Raji (cell line): Measurements from ENCODE around the gene LRP6.

Experiments used
- POLR2A ChIP-seq: IDR thresholded peaks from 2 replicates; pipeline ENCODE4 v1.6.1; 2011; ENCODE audit warnings: low read depth, low read length, control low read depth; ENCODE audit not compliant: insufficient read depth

LRP6 gene

GRCh38 chr12:12209043-12209442 is 57.8 kb downstream of the LRP6 start:
- no peak for TF ChIP-seq POLR2A

DNA sequence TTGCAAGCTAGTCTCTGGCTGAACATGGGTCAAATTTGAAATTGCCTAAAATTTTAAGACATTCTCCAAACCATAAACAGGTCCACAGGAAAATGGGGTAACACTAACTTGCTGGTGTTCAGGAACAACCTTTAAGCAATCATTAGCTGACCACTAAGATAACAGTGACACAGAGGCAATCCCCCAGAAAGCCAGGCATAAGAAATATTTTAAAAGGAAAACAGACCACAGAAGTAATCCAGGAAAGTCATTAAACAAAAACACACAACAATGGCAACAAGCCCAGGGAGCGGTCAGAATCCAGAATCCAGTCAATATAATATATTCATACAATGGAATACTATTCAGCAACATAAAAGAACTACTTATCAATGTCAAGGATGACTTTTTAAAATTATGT is 59.1 kb downstream of the LRP6 start:
- TF ChIP-seq POLR2A, result no peak

DNA sequence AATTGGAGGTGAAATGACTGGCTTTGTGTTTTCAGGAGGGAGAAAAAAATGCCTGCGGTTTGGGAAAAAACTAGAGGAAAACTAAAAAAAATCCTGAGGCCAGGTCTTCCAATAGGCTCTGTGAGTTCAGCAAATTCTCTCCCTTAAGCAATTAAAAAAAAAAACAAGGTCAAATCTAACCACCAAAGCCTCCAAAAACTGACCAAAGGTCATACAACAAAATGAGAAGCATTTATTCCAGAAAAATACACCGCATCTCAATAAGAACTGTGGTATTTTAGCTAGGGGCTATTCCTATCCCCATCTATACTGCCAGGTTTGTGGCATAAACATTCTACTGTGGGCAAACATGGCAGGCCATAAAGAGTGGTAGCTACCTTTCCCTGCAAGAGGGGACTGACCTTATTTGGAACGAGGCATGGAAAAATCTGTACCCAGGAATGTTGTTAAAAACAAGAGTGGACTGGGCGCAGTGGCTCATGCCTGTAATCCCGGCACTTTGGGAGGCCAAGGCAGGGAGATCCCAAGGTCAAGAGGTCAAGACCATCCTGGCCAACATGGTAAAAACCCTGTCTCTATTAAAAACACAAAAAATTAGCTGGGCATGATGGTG is 60.0 kb downstream of the LRP6 start:
- TF ChIP-seq POLR2A, result no peak

DNA sequence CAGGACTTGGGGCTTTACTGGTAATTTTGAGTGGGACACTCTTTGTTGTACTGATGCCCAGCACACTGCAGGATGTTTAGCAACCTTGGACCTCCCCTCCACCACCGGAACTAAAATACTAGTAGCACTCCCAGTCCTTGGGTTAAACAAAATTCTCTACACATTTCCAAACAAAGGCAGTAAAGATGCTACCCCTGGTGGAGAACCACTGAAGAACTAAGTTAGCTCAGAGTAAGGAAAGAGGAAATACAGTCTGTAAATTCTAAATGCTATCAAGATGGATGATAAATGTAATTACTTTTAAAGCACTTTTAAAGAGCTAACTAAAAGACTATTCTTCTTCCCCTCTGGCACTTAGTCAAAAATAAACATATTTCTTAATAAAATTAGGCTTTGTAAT is 64.1 kb downstream of the LRP6 start:
- no peak for TF ChIP-seq POLR2A

DNA sequence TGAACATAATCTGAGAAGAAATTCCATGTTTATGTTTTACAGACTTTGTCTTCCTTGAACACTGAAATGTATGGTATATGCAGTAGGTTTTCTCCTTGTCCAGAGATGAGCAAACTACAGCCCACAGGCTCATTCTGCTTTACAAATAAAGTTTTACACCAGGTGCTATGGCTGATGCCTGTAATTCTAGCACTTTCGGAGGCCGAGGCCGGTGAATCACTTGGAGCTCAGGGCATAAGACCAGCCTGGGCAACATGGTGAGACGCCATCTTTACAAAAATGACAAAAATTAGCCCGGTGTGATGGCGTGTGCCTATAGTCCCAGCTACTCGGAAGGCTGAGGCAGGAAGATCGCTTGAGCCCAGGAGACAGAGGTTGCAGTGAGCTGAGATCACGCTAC is 64.7 kb downstream of the LRP6 start:
- no peak for TF ChIP-seq POLR2A

DNA sequence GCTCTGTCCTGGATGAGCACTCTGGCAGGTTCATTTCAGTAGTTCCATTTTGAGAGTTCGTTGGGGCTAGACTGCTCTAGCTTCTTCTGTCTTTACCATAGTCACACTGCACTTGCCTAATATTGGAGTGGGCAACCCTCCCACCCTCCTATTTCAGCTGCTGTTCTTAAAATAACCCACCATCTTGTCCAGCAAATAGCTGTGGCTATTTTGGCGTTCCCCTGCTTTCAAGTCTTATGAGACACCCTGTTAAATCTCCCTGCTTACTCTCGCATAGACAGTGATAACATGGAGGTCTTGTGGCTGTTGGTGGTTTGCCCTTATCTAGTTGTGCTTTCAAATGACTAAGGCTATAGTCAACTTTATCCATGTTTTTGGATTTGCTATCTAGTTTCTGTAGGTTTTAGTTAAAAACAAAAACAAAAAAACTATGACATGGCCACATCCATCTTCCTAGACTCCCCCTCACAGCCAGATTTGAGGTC is 65.5 kb downstream of the LRP6 start:
- TF ChIP-seq POLR2A, result no peak

GRCh38 chr12:12200363-12200762 is 66.5 kb downstream of the LRP6 start:
- no peak for TF ChIP-seq POLR2A

GRCh38 chr12:12198124-12198523 is 68.7 kb downstream of the LRP6 start:
- no peak for TF ChIP-seq POLR2A

DNA sequence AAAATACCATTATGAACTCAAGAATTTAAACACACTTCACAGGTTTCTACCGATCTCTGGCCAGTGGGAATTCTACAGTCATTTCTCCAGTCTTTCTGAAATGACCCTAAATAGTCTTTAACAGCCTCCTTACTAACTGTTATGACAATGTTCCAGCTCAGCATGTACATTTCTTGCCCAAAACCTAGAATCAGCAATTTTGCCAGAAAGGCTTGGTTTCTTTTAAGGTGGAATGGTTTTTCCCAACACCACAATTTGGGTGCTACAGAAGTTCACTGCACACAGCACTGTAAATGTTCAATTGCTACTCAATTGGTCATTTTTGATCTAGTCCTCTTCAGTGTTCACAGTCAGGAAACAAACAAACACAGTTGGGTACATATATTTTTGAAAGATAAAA is 69.7 kb downstream of the LRP6 start:
- TF ChIP-seq POLR2A, result no peak

DNA sequence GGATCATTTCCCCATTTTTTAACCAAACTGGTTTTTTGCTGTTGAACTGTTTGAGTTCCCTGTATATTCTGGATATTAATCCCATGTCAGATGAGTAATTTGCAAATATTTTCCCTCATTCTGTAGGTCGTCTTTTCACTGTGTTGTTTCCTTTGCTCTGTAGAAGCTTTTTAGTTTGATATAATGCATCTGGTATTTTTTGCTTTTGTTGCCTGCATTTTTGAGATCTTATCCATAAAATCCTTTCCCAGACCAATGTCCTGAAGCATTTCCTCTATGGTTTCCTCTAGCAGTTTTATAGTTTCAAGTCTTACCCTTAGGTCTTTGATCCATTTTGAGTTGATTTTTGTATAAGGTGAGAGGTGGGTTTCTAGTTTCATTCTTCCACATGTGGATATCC is 71.3 kb downstream of the LRP6 start:
- no peak for TF ChIP-seq POLR2A

DNA sequence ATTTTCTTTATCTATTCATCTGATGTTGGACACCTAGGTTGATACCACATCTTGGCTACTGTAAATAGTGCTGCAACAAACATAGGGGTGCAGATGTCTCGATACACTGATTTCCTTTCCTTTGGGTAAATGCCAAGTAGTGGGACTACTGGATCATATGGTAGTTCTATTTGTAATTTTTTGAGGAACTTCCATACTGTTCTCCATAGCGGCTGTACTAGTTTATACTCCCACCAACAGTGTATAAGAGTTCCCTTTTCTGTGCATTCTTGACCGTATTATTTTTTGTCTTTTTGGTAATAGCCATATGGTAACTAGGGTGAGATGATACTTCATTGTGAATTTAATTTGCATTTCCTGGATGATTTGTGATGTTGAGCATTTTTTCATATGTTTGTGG is 71.8 kb downstream of the LRP6 start:
- TF ChIP-seq POLR2A, result no peak

DNA sequence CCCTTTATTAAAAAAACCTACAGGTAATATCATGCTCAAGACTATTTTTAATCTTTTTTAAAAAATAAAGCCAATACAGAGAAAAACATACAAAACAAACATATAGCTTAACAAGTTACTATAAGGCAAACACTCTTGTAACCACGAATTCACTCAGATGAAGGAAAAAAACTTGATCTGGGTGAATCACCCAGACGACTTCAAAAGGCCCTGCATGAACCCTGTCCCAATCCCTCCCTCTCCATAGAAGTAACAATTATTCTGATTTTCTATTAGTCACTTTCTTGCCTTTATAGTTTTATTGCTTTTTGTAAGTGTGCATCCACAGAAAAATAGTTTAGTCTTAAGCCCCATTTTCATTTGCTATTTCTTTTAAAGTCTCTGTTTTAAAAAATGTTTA is 72.6 kb downstream of the LRP6 start:
- no peak for TF ChIP-seq POLR2A

GRCh38 chr12:12191008-12191407 is 75.8 kb downstream of the LRP6 start:
- no peak for TF ChIP-seq POLR2A

DNA sequence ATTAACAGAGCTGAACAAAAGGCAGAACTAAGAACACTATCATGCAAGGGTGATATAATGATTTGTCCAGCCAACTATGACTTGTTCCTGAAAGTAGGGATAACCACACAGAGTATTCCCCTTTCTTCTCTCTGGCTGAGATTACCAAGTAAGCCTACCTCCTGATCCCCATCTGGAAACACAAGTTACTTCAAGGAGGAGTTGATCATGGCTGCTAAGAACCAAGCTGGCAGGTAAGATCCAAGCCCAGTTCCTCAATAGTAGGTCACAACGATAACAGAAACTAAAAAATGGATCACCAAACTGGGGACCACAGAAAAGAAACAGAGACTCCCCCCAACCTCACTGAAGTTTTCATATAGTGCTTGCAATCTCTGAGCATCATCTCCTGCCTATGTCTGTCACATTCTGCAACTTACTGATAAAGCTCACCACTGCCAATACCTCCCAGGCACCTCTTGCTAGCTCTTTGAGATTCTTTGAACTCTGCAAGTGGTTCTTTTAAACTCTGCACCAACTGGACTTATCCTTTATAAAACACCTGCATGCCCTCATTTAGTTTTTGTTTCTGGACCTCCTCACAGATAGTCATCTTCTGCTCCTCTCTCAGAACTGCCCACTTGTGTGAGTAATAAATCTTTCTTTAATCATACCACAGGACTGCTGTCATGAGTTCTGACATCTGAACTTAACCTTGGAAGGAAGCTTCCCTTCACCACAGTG is 76.6 kb downstream of the LRP6 start:
- TF ChIP-seq POLR2A, result no peak

- no peak for TF ChIP-seq POLR2A
Observed at GRCh38 chr12:12185414-12185813, 81.4 kb downstream of the LRP6 start.

- no peak for TF ChIP-seq POLR2A
Observed at GRCh38 chr12:12182703-12183365, 84.0 kb downstream of the LRP6 start.

DNA sequence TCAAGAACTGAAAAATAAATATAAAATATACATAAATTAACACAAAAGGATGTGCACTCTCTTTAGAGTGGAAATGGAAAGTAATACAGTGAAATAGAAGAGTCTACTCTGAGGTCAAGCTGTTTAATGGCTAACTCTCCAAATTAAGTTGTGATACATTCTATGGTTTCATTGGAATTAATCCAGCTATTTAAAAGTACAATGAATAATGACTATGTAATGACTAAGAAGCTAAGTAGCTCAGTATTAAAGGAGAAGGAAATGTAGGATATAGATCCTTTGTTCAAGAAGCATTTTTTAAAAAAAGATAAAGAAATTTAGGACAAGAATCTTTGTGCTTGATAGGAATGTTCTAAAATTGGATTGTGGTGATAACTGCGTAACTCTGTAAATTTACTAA is 85.3 kb downstream of the LRP6 start:
- no peak for TF ChIP-seq POLR2A

- no peak for TF ChIP-seq POLR2A
Observed at GRCh38 chr12:12180575-12180974, 86.3 kb downstream of the LRP6 start.
